Measurements from ENCODE around the gene CISD3. TPM values are rescaled to one million over a fixed set of nuclear protein-coding genes. Genes with fewer than 3 reads are reported as not detected.

CISD3 gene
- total RNA-seq, 1 experiment from 2014 or later: 6.6 TPM

DNA sequence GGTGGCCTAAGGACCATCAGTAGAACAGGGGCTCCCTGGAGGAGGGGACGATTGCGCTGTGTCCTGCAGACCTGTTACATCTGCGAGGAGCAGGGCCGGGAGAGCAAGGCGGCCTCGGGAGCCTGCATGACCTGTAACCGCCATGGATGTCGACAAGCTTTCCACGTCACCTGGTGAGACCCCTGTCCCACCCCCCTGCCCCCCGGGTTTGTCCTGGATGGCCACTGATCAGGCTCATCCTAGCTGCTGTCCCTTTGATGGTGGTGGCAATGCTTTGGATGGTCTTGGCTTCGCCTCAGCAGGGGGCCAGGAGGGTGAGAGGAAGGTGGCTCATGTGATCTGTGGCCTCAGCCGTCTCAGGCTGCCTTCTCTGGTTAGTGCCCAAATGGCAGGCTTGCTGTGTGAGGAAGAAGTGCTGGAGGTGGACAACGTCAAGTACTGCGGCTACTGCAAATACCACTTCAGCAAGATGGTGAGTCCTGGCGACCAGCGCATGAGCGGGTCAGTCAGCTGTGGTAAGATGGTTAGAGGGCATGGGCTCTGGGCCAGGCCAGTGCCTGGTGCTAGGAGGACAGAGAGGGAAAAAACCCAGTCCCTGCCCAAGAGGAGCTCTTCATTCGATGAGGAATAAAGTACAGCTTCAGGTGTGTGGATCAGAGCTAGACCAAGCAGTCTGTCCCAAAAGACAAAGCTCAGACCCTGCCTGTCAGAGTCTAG lies 20.9 kb upstream of the CISD3 start:
- Histone ChIP-seq H3K4me1 (ENCODE audit: insufficient read depth, low read length, poor library complexity, severe bottlenecking) (no peaks in the 10 kb centered on the region), H3K27me3 (replicated peaks; ENCODE audit: insufficient read depth, low read depth, low read length, poor library complexity) (no peaks in the 10 kb centered on the region), H3K36me3 (ENCODE audit: insufficient read depth, low read length, poor library complexity, severe bottlenecking) (peaks cover 8% of the 10 kb centered on the region), H3K9me3 (ENCODE audit: low read depth, low read length, poor library complexity, severe bottlenecking) (no peaks in the 10 kb centered on the region), H3K4me3 (ENCODE audit: low read depth, low read length, poor library complexity, severe bottlenecking) (no peak overlapping the region), H3K27ac (ENCODE audit: low read depth, low read length, poor library complexity, severe bottlenecking) (no peak overlapping the region)
- no peak for DNase-seq (ENCODE audit: low spot score)
- TF ChIP-seq, protein P1, sequence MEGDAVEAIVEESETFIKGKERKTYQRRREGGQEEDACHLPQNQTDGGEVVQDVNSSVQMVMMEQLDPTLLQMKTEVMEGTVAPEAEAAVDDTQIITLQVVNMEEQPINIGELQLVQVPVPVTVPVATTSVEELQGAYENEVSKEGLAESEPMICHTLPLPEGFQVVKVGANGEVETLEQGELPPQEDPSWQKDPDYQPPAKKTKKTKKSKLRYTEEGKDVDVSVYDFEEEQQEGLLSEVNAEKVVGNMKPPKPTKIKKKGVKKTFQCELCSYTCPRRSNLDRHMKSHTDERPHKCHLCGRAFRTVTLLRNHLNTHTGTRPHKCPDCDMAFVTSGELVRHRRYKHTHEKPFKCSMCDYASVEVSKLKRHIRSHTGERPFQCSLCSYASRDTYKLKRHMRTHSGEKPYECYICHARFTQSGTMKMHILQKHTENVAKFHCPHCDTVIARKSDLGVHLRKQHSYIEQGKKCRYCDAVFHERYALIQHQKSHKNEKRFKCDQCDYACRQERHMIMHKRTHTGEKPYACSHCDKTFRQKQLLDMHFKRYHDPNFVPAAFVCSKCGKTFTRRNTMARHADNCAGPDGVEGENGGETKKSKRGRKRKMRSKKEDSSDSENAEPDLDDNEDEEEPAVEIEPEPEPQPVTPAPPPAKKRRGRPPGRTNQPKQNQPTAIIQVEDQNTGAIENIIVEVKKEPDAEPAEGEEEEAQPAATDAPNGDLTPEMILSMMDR (conservative IDR thresholded peaks at IDR 0.05; ENCODE audit: low read depth, low read length): no peak
- no peak for TF ChIP-seq EZH2 (IDR thresholded peaks at IDR 0.05; ENCODE audit: borderline replicate concordance, low read depth, low read length, poor library complexity, severe bottlenecking)
- CTCF ChIA-PET: no interaction called here
- BruUV-seq (replicated peaks): no TSS peak
- intact Hi-C loops (cut with micrococcal nuclease; ENCODE audit: unreplicated experiment): no loop called here
- POLR2A ChIA-PET (ENCODE audit: low non-redundant PET): no interaction called here

DNA sequence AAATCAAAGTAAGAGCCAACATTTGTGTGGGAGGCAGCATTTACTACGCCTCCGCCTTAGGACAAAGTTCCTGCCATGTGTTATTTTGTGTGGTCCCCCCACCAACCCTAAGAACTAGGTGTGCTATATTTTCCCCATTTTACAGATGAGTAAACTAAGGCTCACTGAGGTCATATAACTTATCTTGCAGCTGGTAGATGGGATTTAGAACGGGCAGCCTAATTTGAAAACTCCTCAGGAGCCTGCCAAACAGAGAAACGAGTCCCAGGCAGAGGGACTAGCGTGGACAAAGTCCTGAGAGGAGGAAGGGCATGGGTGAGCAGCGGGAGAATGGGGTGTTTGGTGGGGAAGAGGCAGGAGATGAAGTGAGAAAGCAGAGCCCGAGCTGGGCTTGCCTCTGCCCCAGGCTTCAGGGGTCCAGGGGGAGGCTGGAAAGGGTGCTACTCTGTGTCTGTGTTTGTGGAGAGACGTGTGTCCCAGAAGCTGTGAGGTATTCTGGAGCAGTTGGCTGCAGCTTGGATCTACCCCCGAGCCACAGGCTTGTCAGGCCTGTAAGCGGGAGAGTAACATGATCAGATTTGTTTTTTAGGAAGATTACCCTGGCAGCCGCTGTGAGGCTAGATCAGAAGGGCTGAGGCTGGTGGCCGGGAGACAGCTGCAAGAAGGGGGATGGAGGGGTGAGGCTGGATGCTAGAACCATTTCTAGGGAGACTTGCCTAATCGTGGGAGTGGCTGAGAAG lies 20.1 kb upstream of the CISD3 start:
- ChIA-PET POLR2A (ENCODE audit: low non-redundant PET) (no interaction called here), CTCF (no interaction called here)
- H3K4me1 ChIP-seq (ENCODE audit: insufficient read depth, low read length, poor library complexity, severe bottlenecking): no peaks in the 10 kb centered on the region
- intact Hi-C loops (cut with micrococcal nuclease; ENCODE audit: unreplicated experiment): no loop called here
- H3K36me3 ChIP-seq (ENCODE audit: insufficient read depth, low read length, poor library complexity, severe bottlenecking): peaks cover 11% of the 10 kb centered on the region
- DNase-seq (ENCODE audit: low spot score): no peak
- BruUV-seq (replicated peaks): no TSS peak
- H3K27ac ChIP-seq (ENCODE audit: low read depth, low read length, poor library complexity, severe bottlenecking): no peak overlapping the region
- no peaks in the 10 kb centered on the region for H3K27me3 ChIP-seq (replicated peaks; ENCODE audit: insufficient read depth, low read depth, low read length, poor library complexity)
- no peaks in the 10 kb centered on the region for H3K9me3 ChIP-seq (ENCODE audit: low read depth, low read length, poor library complexity, severe bottlenecking)
- no peak overlapping the region for H3K4me3 ChIP-seq (ENCODE audit: low read depth, low read length, poor library complexity, severe bottlenecking)
- TF ChIP-seq, protein P1 (conservative IDR thresholded peaks at IDR 0.05; ENCODE audit: low read depth, low read length): no peak
- TF ChIP-seq EZH2 (IDR thresholded peaks at IDR 0.05; ENCODE audit: borderline replicate concordance, low read depth, low read length, poor library complexity, severe bottlenecking): no peak

DNA sequence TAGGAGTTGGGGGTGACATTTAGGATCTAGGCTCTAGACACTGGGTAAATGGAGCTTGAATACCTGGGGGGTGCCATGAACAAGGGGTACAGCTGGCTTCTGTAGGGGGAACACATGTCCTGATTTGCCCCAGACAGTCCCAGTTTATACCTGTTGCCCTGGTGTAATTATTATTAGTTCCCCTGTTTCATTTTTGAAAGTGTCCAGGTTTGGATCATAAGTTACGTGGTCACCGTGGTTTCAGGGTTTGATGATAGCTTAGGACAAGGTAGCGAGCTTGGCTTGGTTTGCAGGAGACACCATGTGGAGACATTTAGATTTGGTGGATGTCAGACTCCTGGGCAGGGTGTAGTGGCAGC lies 19.6 kb upstream of the CISD3 start:
- TF ChIP-seq, protein P1 (conservative IDR thresholded peaks at IDR 0.05; ENCODE audit: low read depth, low read length): no peak
- TF ChIP-seq EZH2 (IDR thresholded peaks at IDR 0.05; ENCODE audit: borderline replicate concordance, low read depth, low read length, poor library complexity, severe bottlenecking): no peak
- no peaks in the 10 kb centered on the region for H3K27me3 ChIP-seq (replicated peaks; ENCODE audit: insufficient read depth, low read depth, low read length, poor library complexity)
- H3K27ac ChIP-seq (ENCODE audit: low read depth, low read length, poor library complexity, severe bottlenecking): no peak overlapping the region
- ChIA-PET CTCF (no interaction called here), POLR2A (ENCODE audit: low non-redundant PET) (no interaction called here)
- peaks cover 11% of the 10 kb centered on the region for H3K36me3 ChIP-seq (ENCODE audit: insufficient read depth, low read length, poor library complexity, severe bottlenecking)
- H3K4me3 ChIP-seq (ENCODE audit: low read depth, low read length, poor library complexity, severe bottlenecking): no peak overlapping the region
- no peaks in the 10 kb centered on the region for H3K4me1 ChIP-seq (ENCODE audit: insufficient read depth, low read length, poor library complexity, severe bottlenecking)
- H3K9me3 ChIP-seq (ENCODE audit: low read depth, low read length, poor library complexity, severe bottlenecking): no peaks in the 10 kb centered on the region
- intact Hi-C loops (cut with micrococcal nuclease; ENCODE audit: unreplicated experiment): no loop called here
- no peak for DNase-seq (ENCODE audit: low spot score)
- BruUV-seq (replicated peaks): no TSS peak

Measured in A673 (cell line).